Activated CD4-positive, alpha-beta T cell treated with anti-CD3 and anti-CD28 coated beads, Interleukin-2, amount 50 U/mL, for 48 hours (primary cell): ENCODE data around the gene FREY1.

Source experiments
- DNase-seq, 2 experiments: peaks; one replicate each; pipeline ENCODE4 v3.0.0-alpha.2; 2020

Gene FREY1

GRCh38 chr11:45906965-45907611 is at the start of gene FREY1:
Gene FREY1, minus strand, starts transcription at chr11:45907271. Its CDS starts 26 bp downstream, at chr11:45907245.
- no peak for DNase-seq

- no peak for DNase-seq
These were observed 42.9 kb upstream of the FREY1 start for GRCh38 chr11:45949992-45950407.

- DNase-seq: no peak
These were observed 41.3 kb upstream of the FREY1 start for GRCh38 chr11:45948356-45948755.

- DNase-seq: no peak
These were observed 40.8 kb upstream of the FREY1 start for GRCh38 chr11:45947885-45948284.

- DNase-seq: no peak
These were observed 38.4 kb upstream of the FREY1 start for GRCh38 chr11:45945397-45945999.

- no peak for DNase-seq
These were observed 35.3 kb upstream of the FREY1 start for GRCh38 chr11:45942381-45942780.

- no peak for DNase-seq
These were observed 34.2 kb upstream of the FREY1 start for GRCh38 chr11:45941285-45941684.

- DNase-seq: no peak
These were observed 32.8 kb upstream of the FREY1 start for GRCh38 chr11:45939836-45940235.

GRCh38 chr11:45937916-45938315 is 30.8 kb upstream of the FREY1 start:
- DNase-seq: no peak

- no peak for DNase-seq
These were observed 29.5 kb upstream of the FREY1 start for GRCh38 chr11:45936511-45937054.

- no peak for DNase-seq
These were observed 28.4 kb upstream of the FREY1 start for GRCh38 chr11:45935349-45936064.

GRCh38 chr11:45934580-45935318 is 27.7 kb upstream of the FREY1 start:
- DNase-seq: no peak

GRCh38 chr11:45933846-45934579 is 26.9 kb upstream of the FREY1 start:
- DNase-seq: no peak

GRCh38 chr11:45933131-45933831 is 26.2 kb upstream of the FREY1 start:
- no peak for DNase-seq

- no peak for DNase-seq
These were observed 25.1 kb upstream of the FREY1 start for GRCh38 chr11:45932217-45932616.

GRCh38 chr11:45931739-45932138 is 24.7 kb upstream of the FREY1 start:
- no peak for DNase-seq

- no peak for DNase-seq
These were observed 24.0 kb upstream of the FREY1 start for GRCh38 chr11:45930951-45931570.

GRCh38 chr11:45930031-45930794 is 23.1 kb upstream of the FREY1 start:
- DNase-seq: no peak

GRCh38 chr11:45929486-45930030 is 22.5 kb upstream of the FREY1 start:
- DNase-seq: no peak

GRCh38 chr11:45928535-45929215 is 21.6 kb upstream of the FREY1 start:
- no peak for DNase-seq
